ENCODE results near the gene BPHL. TPM values are rescaled to one million over a fixed set of nuclear protein-coding genes. Genes with fewer than 3 reads are reported as not detected.

BPHL gene
- total and polyA plus RNA-seq, 10 of the 15 experiments (the other 5 are each of a cell fraction or from before 2014, with no cell fraction given) = 8.0 to 17.8 (median 12.4) TPM

DNA sequence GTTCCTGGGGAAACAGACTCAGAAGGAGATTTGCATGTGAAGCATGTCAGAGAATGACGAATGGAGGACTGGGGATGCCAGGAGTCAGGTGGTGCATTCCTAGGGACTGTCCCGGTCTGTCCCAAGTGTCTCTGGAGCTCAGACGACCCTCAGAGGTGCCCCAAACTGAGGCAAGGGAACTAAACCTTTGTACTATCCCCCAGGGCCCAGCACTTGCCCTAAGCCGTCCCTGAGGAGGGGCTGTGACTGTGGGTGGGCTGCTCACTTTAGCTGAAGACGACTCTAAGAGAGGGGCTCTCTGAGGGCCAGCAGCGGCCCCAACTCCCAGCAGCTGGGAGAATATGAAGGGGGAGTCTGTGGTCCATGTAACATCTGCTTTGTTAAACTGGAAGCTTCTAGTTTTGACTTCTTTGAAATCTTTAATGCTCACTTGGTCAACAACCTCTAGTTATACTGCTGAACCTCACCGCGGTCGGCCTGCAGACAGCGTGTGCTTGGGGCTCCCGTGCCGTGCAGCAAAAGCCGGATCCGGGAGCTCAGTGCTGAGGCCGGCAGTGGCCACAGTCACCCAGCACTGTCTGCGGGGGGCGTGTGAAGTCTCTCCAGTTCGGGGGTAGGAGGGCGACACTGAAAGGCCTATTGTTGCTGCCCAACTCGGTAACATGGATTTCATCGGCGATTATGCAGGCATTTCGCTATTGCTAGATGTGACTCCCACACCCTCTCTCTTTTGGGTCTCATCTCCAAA, 74.8 kb downstream of the BPHL start:
- H4K20me1 ChIP-seq (ENCODE audit: control insufficient read depth, insufficient read depth) = no peaks in the 10 kb centered on the region
- H3K27me3 ChIP-seq (replicated peaks in 1 of 2; ENCODE audit: control insufficient read depth in 2 of 2, insufficient read depth in 2 of 2, low read length in 1 of 2) = no peaks in the 10 kb centered on the region
- DNase-seq (ENCODE audit: low read depth, low spot score) (no peak), FAIRE-seq (no peak), ATAC-seq (no peak)
- ChIA-PET POLR2A (interaction anchor here (0.7 kb wide), 1 partner anchor 75 kb away, joined by 8 read pairs; the partner anchor contains the start of gene BPHL), RAD21 (ENCODE audit: unreplicated experiment) (interaction anchor here (1.5 kb wide), 1 partner anchor 31 kb away, joined by 3 read pairs; no protein-coding TSS in a partner anchor), SMC1A (ENCODE audit: uncharacterized antibody, unreplicated experiment) (interaction anchor here (1.4 to 2.7 kb wide), 2 partner anchors 19 to 53 kb away, joined by 3 to 10 read pairs; no protein-coding TSS in a partner anchor), CTCF (interaction anchor here (1.0 kb wide), 1 partner anchor 82 kb away, joined by 3 read pairs; no protein-coding TSS in a partner anchor)
- no peaks in the 10 kb centered on the region for H3K36me3 ChIP-seq (ENCODE audit: control insufficient read depth in 2 of 2, insufficient read depth in 2 of 2, low read length in 1 of 2)
- no peaks in the 10 kb centered on the region for H3K79me2 ChIP-seq (ENCODE audit: control insufficient read depth, insufficient read depth, low read length)
- H3K27ac ChIP-seq (ENCODE audit: control insufficient read depth, insufficient read depth) = no peak overlapping the region
- H3K4me2 ChIP-seq (ENCODE audit: control insufficient read depth, insufficient read depth) = no peak overlapping the region
- TF ChIP-seq RFX5 (IDR thresholded peaks at IDR 0.05; ENCODE audit: low read depth, low read length) (no peak), BHLHE40 (IDR thresholded peaks at IDR 0.05; ENCODE audit: borderline replicate concordance in 1 of 2, low read depth in 2 of 2, low read length in 1 of 2) (no peak), ZNF384 (IDR thresholded peaks at IDR 0.05; ENCODE audit: borderline replicate concordance, low read depth, low read length) (no peak), RBBP5 (conservative IDR thresholded peaks at IDR 0.05) (no peak), NR2C1 (IDR thresholded peaks at IDR 0.05) (no peak), GATAD2B (conservative IDR thresholded peaks at IDR 0.05; ENCODE audit: low read depth) (no peak)
- TF ChIP-seq, protein P1, sequence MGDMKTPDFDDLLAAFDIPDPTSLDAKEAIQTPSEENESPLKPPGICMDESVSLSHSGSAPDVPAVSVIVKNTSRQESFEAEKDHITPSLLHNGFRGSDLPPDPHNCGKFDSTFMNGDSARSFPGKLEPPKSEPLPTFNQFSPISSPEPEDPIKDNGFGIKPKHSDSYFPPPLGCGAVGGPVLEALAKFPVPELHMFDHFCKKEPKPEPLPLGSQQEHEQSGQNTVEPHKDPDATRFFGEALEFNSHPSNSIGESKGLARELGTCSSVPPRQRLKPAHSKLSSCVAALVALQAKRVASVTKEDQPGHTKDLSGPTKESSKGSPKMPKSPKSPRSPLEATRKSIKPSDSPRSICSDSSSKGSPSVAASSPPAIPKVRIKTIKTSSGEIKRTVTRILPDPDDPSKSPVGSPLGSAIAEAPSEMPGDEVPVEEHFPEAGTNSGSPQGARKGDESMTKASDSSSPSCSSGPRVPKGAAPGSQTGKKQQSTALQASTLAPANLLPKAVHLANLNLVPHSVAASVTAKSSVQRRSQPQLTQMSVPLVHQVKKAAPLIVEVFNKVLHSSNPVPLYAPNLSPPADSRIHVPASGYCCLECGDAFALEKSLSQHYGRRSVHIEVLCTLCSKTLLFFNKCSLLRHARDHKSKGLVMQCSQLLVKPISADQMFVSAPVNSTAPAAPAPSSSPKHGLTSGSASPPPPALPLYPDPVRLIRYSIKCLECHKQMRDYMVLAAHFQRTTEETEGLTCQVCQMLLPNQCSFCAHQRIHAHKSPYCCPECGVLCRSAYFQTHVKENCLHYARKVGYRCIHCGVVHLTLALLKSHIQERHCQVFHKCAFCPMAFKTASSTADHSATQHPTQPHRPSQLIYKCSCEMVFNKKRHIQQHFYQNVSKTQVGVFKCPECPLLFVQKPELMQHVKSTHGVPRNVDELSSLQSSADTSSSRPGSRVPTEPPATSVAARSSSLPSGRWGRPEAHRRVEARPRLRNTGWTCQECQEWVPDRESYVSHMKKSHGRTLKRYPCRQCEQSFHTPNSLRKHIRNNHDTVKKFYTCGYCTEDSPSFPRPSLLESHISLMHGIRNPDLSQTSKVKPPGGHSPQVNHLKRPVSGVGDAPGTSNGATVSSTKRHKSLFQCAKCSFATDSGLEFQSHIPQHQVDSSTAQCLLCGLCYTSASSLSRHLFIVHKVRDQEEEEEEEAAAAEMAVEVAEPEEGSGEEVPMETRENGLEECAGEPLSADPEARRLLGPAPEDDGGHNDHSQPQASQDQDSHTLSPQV (IDR thresholded peaks at IDR 0.05) = no peak
- TF ChIP-seq, protein P2, sequence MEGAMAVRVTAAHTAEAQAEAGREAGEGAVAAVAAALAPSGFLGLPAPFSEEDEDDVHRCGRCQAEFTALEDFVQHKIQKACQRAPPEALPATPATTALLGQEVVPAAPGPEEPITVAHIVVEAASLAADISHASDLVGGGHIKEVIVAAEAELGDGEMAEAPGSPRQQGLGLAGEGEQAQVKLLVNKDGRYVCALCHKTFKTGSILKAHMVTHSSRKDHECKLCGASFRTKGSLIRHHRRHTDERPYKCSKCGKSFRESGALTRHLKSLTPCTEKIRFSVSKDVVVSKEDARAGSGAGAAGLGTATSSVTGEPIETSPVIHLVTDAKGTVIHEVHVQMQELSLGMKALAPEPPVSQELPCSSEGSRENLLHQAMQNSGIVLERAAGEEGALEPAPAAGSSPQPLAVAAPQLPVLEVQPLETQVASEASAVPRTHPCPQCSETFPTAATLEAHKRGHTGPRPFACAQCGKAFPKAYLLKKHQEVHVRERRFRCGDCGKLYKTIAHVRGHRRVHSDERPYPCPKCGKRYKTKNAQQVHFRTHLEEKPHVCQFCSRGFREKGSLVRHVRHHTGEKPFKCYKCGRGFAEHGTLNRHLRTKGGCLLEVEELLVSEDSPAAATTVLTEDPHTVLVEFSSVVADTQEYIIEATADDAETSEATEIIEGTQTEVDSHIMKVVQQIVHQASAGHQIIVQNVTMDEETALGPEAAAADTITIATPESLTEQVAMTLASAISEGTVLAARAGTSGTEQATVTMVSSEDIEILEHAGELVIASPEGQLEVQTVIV (IDR thresholded peaks at IDR 0.05; ENCODE audit: borderline replicate concordance, partially characterized antibody) = no peak
- TF ChIP-seq, protein P3, sequence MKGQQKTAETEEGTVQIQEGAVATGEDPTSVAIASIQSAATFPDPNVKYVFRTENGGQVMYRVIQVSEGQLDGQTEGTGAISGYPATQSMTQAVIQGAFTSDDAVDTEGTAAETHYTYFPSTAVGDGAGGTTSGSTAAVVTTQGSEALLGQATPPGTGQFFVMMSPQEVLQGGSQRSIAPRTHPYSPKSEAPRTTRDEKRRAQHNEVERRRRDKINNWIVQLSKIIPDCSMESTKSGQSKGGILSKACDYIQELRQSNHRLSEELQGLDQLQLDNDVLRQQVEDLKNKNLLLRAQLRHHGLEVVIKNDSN (IDR thresholded peaks at IDR 0.05; ENCODE audit: borderline replicate concordance, extremely low read length, insufficient read depth, low read depth, low read length) = no peak
- TF ChIP-seq, protein P4, sequence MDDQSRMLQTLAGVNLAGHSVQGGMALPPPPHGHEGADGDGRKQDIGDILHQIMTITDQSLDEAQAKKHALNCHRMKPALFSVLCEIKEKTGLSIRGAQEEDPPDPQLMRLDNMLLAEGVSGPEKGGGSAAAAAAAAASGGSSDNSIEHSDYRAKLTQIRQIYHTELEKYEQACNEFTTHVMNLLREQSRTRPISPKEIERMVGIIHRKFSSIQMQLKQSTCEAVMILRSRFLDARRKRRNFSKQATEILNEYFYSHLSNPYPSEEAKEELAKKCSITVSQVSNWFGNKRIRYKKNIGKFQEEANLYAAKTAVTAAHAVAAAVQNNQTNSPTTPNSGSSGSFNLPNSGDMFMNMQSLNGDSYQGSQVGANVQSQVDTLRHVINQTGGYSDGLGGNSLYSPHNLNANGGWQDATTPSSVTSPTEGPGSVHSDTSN (IDR thresholded peaks at IDR 0.05; ENCODE audit: insufficient replicate concordance, low read depth, low read length) = no peak
- H3K9ac ChIP-seq (ENCODE audit: control insufficient read depth, insufficient read depth, low read length) = no peak overlapping the region
- peaks cover 11% of the 10 kb centered on the region for H3K4me1 ChIP-seq (ENCODE audit: control insufficient read depth, insufficient read depth, low read length)
- peak overlapping the region; percentile 19; the same call in 1 of the 2 replicates for H2AFZ ChIP-seq (ENCODE audit: control insufficient read depth, low read depth, low read length)
- H3K9me3 ChIP-seq (replicated peaks; ENCODE audit: control insufficient read depth, insufficient read depth, low read length) = no peaks in the 10 kb centered on the region; the same call in 2 of the 3 replicates
- BruUV-seq (replicated peaks) = no TSS peak
- intact Hi-C loops (cut with micrococcal nuclease; ENCODE audit: unreplicated experiment) = no loop called here
- in situ Hi-C loops (cut with MboI) = no loop called here
- H3K4me3 ChIP-seq = no peak overlapping the region
- 71% methylated on average over 23 of the region's 23 CpGs for WGBS (ENCODE audit: insufficient coverage, insufficient replicate concordance, low lambda C conversion rate, missing lambda C conversion rate)
